Uterus (tissue), 2 donors: Measurements from ENCODE around the gene MKI67.

Source experiments
- CTCF ChIP-seq, 4 experiments: fragments of 200-600 bp in 2 of 4; fragments of 450-650 bp in 2 of 4; sonication (generic) in 2 of 4; IDR thresholded peaks; one replicate each; pipeline ENCODE4 v1.5.1; 2016 to 2019; ENCODE audit warnings: antibody characterized with exemption in 4 of 4, mild to moderate bottlenecking in 2 of 4, moderate library complexity in 1 of 4
- POLR2A ChIP-seq, 2 donors: fragments of 450-650 bp; IDR thresholded peaks; one replicate each; pipeline ENCODE4 v1.6.1; 2016; ENCODE audit warnings: antibody characterized with exemption in 2 of 2, mild to moderate bottlenecking in 1 of 2, moderate library complexity in 1 of 2

DNA sequence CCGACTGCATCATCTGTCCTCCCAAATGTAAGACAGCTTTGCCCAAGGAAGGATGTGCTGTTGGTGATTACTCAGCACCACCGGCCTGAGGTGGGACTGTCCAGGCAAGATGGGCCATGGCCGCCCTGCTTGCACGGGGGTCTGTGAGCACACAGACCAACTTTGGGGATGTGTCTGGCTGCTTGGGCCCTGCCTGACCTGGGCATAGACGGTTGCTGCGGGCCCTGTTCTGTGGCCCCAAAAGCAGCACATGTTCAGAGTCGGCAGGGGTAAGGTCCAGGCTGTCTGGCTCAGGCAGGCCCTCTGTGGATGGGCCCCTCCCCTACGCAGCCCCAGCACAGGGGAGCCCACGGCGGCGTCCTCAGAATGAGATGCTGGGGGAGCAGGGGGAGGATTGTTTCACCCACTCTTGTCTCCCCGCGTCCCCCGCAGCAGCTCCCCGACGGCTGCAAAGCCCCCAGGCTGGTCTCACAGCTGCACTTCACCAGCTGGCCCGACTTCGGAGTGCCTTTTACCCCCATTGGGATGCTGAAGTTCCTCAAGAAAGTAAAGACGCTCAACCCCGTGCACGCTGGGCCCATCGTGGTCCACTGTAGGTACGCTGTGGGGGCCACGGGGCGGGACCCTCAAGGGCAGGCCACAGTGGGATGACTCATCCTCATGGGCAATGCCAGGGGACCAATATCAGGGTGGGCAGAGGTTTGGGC is 58.4 kb downstream of the MKI67 start:
- TF ChIP-seq CTCF (IDR thresholded peaks at IDR 0.05) (no peak), POLR2A (IDR thresholded peaks at IDR 0.05) (no peak)
